ENCODE measurements around the gene RICTOR.
"Not testable (repeated sequence)": the region's sequence is repeated elsewhere in the genome, so short reads cannot be mapped to it uniquely, and the experiment has no call there.

RICTOR gene

GRCh38 chr5:39015743-39016586 is 58.2 kb downstream of the RICTOR start:
- Histone ChIP-seq H3K27ac (no peak overlapping the region), H2AFZ (no peak overlapping the region), H3K4me1 (no peaks in the 10 kb centered on the region), H3K9ac (no peak overlapping the region), H3K79me2 (peaks cover 5% of the 10 kb centered on the region), H3K4me2 (ENCODE audit: low read length) (no peak overlapping the region), H3K4me3 (ENCODE audit: low read depth, low read length) (no peak overlapping the region), H3K36me3 (ENCODE audit: control insufficient read depth, insufficient read depth, low read length) (no peaks in the 10 kb centered on the region), H3K9me3 (ENCODE audit: control insufficient read depth, low read length) (no peaks in the 10 kb centered on the region), H3K27me3 (ENCODE audit: control insufficient read depth, insufficient read depth, low read length) (no peaks in the 10 kb centered on the region)
- TF ChIP-seq CTCF (IDR thresholded peaks at IDR 0.05) = no peak

GRCh38 chr5:39014561-39014960 is 59.6 kb downstream of the RICTOR start:
- no peak overlapping the region for H3K27ac ChIP-seq

GRCh38 chr5:39013938-39014337 is 60.3 kb downstream of the RICTOR start:
- no peak overlapping the region for H2AFZ ChIP-seq
- no peak overlapping the region for H3K4me2 ChIP-seq (ENCODE audit: low read length)
- H3K4me3 ChIP-seq (ENCODE audit: low read depth, low read length) = no peak overlapping the region
- no peaks in the 10 kb centered on the region for H3K36me3 ChIP-seq (ENCODE audit: control insufficient read depth, insufficient read depth, low read length)
- no peaks in the 10 kb centered on the region for H3K4me1 ChIP-seq
- no peaks in the 10 kb centered on the region for H3K27me3 ChIP-seq (ENCODE audit: control insufficient read depth, insufficient read depth, low read length)
- no peaks in the 10 kb centered on the region for H3K9me3 ChIP-seq (ENCODE audit: control insufficient read depth, low read length)
- no peak overlapping the region for H3K9ac ChIP-seq
- TF ChIP-seq CTCF (IDR thresholded peaks at IDR 0.05) = no peak
- H3K27ac ChIP-seq = no peak overlapping the region
- peaks cover 10% of the 10 kb centered on the region for H3K79me2 ChIP-seq

More at GRCh38 chr5:39014561-39014960, 59.6 kb downstream of the RICTOR start:
- no peaks in the 10 kb centered on the region for H3K27me3 ChIP-seq (ENCODE audit: control insufficient read depth, insufficient read depth, low read length)
- H3K9me3 ChIP-seq (ENCODE audit: control insufficient read depth, low read length) = no peaks in the 10 kb centered on the region
- H3K4me1 ChIP-seq = no peaks in the 10 kb centered on the region
- H3K79me2 ChIP-seq = peaks cover 10% of the 10 kb centered on the region
- H3K9ac ChIP-seq = no peak overlapping the region
- no peak overlapping the region for H3K4me2 ChIP-seq (ENCODE audit: low read length)
- no peaks in the 10 kb centered on the region for H3K36me3 ChIP-seq (ENCODE audit: control insufficient read depth, insufficient read depth, low read length)
- H3K4me3 ChIP-seq (ENCODE audit: low read depth, low read length) = no peak overlapping the region
- no peak overlapping the region for H2AFZ ChIP-seq
- no peak for TF ChIP-seq CTCF (IDR thresholded peaks at IDR 0.05)

- not testable (repeated sequence) for H3K4me3 ChIP-seq (ENCODE audit: low read depth, low read length); H3K36me3 ChIP-seq (ENCODE audit: control insufficient read depth, insufficient read depth, low read length); H3K9ac ChIP-seq; H2AFZ ChIP-seq; H3K9me3 ChIP-seq (ENCODE audit: control insufficient read depth, low read length); H3K4me1 ChIP-seq; H3K79me2 ChIP-seq; H3K27me3 ChIP-seq (ENCODE audit: control insufficient read depth, insufficient read depth, low read length); H3K27ac ChIP-seq; H3K4me2 ChIP-seq (ENCODE audit: low read length)
These were observed 63.2 kb downstream of the RICTOR start for GRCh38 chr5:39010958-39011357.

- H3K27me3 ChIP-seq (ENCODE audit: control insufficient read depth, insufficient read depth, low read length) = no peaks in the 10 kb centered on the region
- TF ChIP-seq CTCF (IDR thresholded peaks at IDR 0.05) = no peak
- H2AFZ ChIP-seq = no peak overlapping the region
- H3K4me2 ChIP-seq (ENCODE audit: low read length) = no peak overlapping the region
- H3K9ac ChIP-seq = no peak overlapping the region
- no peak overlapping the region for H3K27ac ChIP-seq
- H3K9me3 ChIP-seq (ENCODE audit: control insufficient read depth, low read length) = no peaks in the 10 kb centered on the region
- no peaks in the 10 kb centered on the region for H3K36me3 ChIP-seq (ENCODE audit: control insufficient read depth, insufficient read depth, low read length)
- no peak overlapping the region for H3K4me3 ChIP-seq (ENCODE audit: low read depth, low read length)
- H3K79me2 ChIP-seq = peaks cover 10% of the 10 kb centered on the region
- no peaks in the 10 kb centered on the region for H3K4me1 ChIP-seq
These were observed 64.2 kb downstream of the RICTOR start for GRCh38 chr5:39009981-39010380.
